GM12878 (cell line): ENCODE results near the gene NFATC3.

Experiments
- BACH1 ChIP-seq: fragments of 450-650 bp; IDR thresholded peaks from 2 replicates; pipeline ENCODE4 v1.6.1; 2017; ENCODE audit warnings: mild to moderate bottlenecking, borderline replicate concordance
- HDGF ChIP-seq: fragments of 450-650 bp; IDR thresholded peaks from 2 replicates; pipeline ENCODE4 v1.6.1; 2016; ENCODE audit warnings: antibody characterized with exemption
- POLR2A ChIP-seq: IDR thresholded peaks from 2 replicates; pipeline ENCODE4 v1.6.1; 2011; ENCODE audit warnings: low read depth, mild to moderate bottlenecking, low read length
- SMAD1 ChIP-seq: fragments of 450-650 bp; IDR thresholded peaks from 2 replicates; pipeline ENCODE4 v1.6.1; 2018; ENCODE audit warnings: mild to moderate bottlenecking, low read depth; ENCODE audit not compliant: partially characterized antibody
- TF ChIP-seq, protein P1 (sequence below), 3 experiments: IDR thresholded peaks in 2 of 3; conservative IDR thresholded peaks in 1 of 3; 2 replicates each; pipeline ENCODE4 v1.5.1; 2011; ENCODE audit warnings: low read depth in 3 of 3, low read length in 3 of 3, mild to moderate bottlenecking in 3 of 3, control low read depth in 2 of 3, moderate library complexity in 2 of 3, inconsistent platforms in 1 of 3, mixed read lengths in 1 of 3; ENCODE audit not compliant: control insufficient read depth in 2 of 3, insufficient read depth in 1 of 3; ENCODE audit errors: extremely low read depth in 1 of 3
- TF ChIP-seq, protein P2 (sequence below): fragments of 450-650 bp; conservative IDR thresholded peaks from 2 replicates; pipeline ENCODE4 v1.6.1; 2017; ENCODE audit warnings: mild to moderate bottlenecking, moderate library complexity

DNA sequence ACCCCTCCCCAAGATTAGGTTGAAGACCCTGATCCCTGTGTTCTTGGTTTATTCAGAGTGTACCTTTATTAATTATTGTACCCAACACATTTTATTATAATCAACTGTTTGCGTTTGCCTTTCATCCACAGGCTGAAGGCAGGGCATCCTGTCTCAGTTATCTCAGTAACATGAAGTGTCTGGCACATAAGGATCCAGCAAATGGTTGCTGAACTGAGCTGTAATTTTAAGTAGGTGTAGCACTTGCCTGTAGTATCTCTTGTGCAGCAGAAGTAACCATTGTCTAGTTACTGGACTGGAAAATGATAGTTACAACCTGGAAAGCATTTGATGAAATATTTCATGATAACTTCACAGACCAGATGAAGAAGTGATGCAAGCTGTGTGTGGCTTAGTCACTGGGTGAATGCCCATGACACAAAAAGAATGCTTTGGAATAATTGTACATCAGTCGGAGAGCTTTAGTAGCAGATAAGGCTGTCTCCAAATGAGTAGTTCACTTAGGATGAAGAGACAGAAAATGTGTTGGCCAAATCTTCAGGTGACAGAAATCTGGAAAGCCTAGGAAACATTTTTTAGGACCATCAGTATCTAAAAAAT is 94.1 kb downstream of the NFATC3 start:
- no peak for TF ChIP-seq BACH1
- no peak for TF ChIP-seq HDGF
- TF ChIP-seq SMAD1, result no peak
- no peak for TF ChIP-seq POLR2A
- TF ChIP-seq, protein P1, sequence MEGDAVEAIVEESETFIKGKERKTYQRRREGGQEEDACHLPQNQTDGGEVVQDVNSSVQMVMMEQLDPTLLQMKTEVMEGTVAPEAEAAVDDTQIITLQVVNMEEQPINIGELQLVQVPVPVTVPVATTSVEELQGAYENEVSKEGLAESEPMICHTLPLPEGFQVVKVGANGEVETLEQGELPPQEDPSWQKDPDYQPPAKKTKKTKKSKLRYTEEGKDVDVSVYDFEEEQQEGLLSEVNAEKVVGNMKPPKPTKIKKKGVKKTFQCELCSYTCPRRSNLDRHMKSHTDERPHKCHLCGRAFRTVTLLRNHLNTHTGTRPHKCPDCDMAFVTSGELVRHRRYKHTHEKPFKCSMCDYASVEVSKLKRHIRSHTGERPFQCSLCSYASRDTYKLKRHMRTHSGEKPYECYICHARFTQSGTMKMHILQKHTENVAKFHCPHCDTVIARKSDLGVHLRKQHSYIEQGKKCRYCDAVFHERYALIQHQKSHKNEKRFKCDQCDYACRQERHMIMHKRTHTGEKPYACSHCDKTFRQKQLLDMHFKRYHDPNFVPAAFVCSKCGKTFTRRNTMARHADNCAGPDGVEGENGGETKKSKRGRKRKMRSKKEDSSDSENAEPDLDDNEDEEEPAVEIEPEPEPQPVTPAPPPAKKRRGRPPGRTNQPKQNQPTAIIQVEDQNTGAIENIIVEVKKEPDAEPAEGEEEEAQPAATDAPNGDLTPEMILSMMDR (IDR thresholded peaks at IDR 0.05 in 2 of 3, conservative IDR thresholded peaks at IDR 0.05 in 1 of 3; ENCODE audit: control insufficient read depth in 2 of 3, extremely low read depth in 1 of 3, insufficient read depth in 1 of 3, low read depth in 3 of 3, low read length in 3 of 3), result no peak
- TF ChIP-seq, protein P2, sequence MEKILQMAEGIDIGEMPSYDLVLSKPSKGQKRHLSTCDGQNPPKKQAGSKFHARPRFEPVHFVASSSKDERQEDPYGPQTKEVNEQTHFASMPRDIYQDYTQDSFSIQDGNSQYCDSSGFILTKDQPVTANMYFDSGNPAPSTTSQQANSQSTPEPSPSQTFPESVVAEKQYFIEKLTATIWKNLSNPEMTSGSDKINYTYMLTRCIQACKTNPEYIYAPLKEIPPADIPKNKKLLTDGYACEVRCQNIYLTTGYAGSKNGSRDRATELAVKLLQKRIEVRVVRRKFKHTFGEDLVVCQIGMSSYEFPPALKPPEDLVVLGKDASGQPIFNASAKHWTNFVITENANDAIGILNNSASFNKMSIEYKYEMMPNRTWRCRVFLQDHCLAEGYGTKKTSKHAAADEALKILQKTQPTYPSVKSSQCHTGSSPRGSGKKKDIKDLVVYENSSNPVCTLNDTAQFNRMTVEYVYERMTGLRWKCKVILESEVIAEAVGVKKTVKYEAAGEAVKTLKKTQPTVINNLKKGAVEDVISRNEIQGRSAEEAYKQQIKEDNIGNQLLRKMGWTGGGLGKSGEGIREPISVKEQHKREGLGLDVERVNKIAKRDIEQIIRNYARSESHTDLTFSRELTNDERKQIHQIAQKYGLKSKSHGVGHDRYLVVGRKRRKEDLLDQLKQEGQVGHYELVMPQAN, result no peak
